ENCODE measurements around the gene MICALL1.

DNA sequence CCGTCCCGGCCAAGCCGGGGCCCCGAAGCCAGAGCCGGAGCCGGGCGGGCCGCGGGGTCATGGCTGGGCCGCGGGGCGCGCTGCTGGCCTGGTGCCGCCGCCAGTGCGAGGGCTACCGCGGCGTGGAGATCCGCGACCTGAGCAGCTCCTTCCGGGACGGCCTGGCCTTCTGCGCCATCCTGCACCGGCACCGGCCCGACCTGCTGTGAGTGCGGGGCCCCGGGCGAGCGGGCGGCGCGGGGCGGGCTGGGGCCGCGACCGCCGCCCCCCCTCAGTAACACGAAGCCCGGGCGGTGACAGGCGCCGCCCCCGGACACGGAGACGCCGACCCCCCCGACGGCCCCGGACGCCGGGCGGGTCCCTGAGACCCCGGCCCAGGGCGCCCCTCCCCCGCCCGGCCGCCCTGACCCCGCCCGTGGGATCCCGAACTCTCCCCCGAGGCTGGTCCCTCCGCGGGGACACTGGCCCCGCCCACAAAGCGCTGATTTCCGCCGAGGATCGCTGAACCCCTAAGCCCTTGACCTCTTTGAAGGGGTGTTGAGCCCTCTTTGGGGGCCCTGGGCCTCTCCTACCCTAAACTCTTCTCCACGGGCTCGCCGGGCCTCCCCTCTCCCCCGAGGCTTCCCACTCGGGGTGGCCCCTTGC, 389 bp downstream of the MICALL1 start:
- TF ChIP-seq GATA1 (IDR thresholded peaks at IDR 0.05; ENCODE audit: low read depth, low read length) (no peak), POLR2A (IDR thresholded peaks at IDR 0.05; ENCODE audit: low read length) (no peak)
